ENCODE measurements around the gene TNK1. TPM values are rescaled to one million over a fixed set of nuclear protein-coding genes. Genes with fewer than 3 reads are reported as not detected.

TNK1 gene
- total and polyA plus RNA-seq, 2 of the 8 experiments (the other 6 are each of a cell fraction or from before 2014, with no cell fraction given): 7.6 to 9.5 TPM

DNA sequence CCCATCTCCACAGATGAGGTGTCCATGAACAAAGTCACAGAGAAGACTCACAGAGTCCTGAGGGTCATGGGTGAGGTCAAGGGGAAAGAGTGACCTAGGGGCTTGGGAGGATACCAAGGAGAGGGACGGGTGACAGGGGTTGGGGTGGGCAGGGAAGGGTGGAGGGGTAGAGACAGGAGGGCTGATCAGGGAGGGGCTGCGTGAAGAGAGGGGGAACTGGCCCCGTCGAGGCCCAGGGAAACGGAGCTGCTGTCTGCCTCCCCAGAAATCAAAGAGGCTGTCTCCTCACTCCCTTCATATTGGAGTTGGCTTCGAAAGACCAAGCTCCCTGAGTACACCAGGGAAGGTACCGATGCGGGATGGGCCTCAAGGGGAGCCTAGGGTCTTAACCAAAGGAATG, 25.3 kb upstream of the TNK1 start:
- FAIRE-seq: no peak
- 0 out of 2 replicates have a peak overlapping the region, but pooled peaks have one; percentile 53 for H2AK5ac ChIP-seq (ENCODE audit: low read depth, low read length)
- H3K9ac ChIP-seq (replicated peaks in 1 of 4; ENCODE audit: extremely low read depth in 1 of 4, low read depth in 3 of 4, low read length in 3 of 4): no peak overlapping the region
- no peak overlapping the region for H2BK5ac ChIP-seq (ENCODE audit: low read depth, low read length)
- no peak overlapping the region for H3K56ac ChIP-seq (replicated peaks; ENCODE audit: insufficient read length, low read depth, low read length)
- H3K79me1 ChIP-seq (ENCODE audit: low read depth, low read length): no peaks in the 10 kb centered on the region
- no peak overlapping the region for H3K14ac ChIP-seq (ENCODE audit: insufficient read length)
- no peaks in the 10 kb centered on the region for H3K27me3 ChIP-seq (replicated peaks in 1 of 4; ENCODE audit: control insufficient read depth in 3 of 4, extremely low read depth in 1 of 4, insufficient read depth in 3 of 4, low read length in 3 of 4)
- no peak overlapping the region for H2BK20ac ChIP-seq (ENCODE audit: low read length)
- ChIA-PET CTCF (ENCODE audit: partially characterized antibody) (interaction anchor here (0.6 to 6.5 kb wide), 35 partner anchors 11 to 205 kb away, joined by 3 to 56 read pairs (median 7); partner anchors contain the start of genes ACAP1, CHRNB1, NEURL4 and PLSCR3), POLR2A (ENCODE audit: partially characterized antibody) (interaction anchor here (0.9 to 2.2 kb wide), 13 partner anchors 12 to 147 kb away, joined by 3 to 10 read pairs (median 4); partner anchors contain the start of genes FGF11, NEURL4, POLR2A and SLC35G6)
- no peak overlapping the region for H4K91ac ChIP-seq (replicated peaks; ENCODE audit: insufficient read length, low read length)
- H3K4me3 ChIP-seq (ENCODE audit: extremely low read depth in 1 of 4, insufficient read depth in 2 of 4, low read depth in 3 of 4, low read length in 4 of 4): no peak overlapping the region
- peaks cover 0 to 13% (median 4%) of the 10 kb centered on the region in 4 experiments; a peak in 5 of 7 replicates for H3K4me1 ChIP-seq (replicated peaks in 1 of 4; ENCODE audit: control insufficient read depth in 3 of 4, insufficient read depth in 4 of 4, low read length in 3 of 4)
- DNase-seq (ENCODE audit: low read depth in 1 of 2, low spot score in 2 of 2): no peak
- no peak overlapping the region for H2BK120ac ChIP-seq (replicated peaks; ENCODE audit: low read depth, low read length)
- no peak overlapping the region for H3K27ac ChIP-seq (ENCODE audit: low read depth, low read length)
- no peak overlapping the region; the same call in 1 of the 2 replicates for H2BK12ac ChIP-seq (ENCODE audit: low read depth, low read length)
- H3K4me2 ChIP-seq (ENCODE audit: insufficient read depth in 1 of 2, low read depth in 2 of 2, low read length in 2 of 2): no peak overlapping the region
- H4K8ac ChIP-seq (ENCODE audit: extremely low read depth, insufficient read depth, low read length): no peak overlapping the region
- no peak overlapping the region; the same call in 1 of the 2 replicates for H2BK15ac ChIP-seq (ENCODE audit: low read length)
- TF ChIP-seq SUZ12 (IDR thresholded peaks at IDR 0.05; ENCODE audit: low read length) (no peak), MAFK (IDR thresholded peaks at IDR 0.05; ENCODE audit: low read depth, low read length) (no peak), CTBP2 (IDR thresholded peaks at IDR 0.05; ENCODE audit: borderline replicate concordance, insufficient read depth, insufficient read length, low read length) (no peak), KDM5A (IDR thresholded peaks at IDR 0.05; ENCODE audit: low read length) (no peak)
- H3K18ac ChIP-seq (ENCODE audit: extremely low read depth, low read length): no peak overlapping the region
- no peak overlapping the region for H3K4ac ChIP-seq (replicated peaks; ENCODE audit: insufficient read length, low read depth, low read length)
- H4K5ac ChIP-seq (ENCODE audit: insufficient read length, low read depth, low read length): no peak overlapping the region
- WGBS, 2 experiments (ENCODE audit: extremely low coverage in 1 of 2, insufficient coverage in 1 of 2, insufficient read length in 1 of 2, insufficient replicate concordance in 2 of 2, low coverage in 1 of 2, low lambda C conversion rate in 2 of 2, missing lambda C conversion rate in 1 of 2): 77% methylated on average over 3 of the region's 8 CpGs; no CpG with 5 or more reads in 1 of the 2 experiments
- H3K23ac ChIP-seq (ENCODE audit: insufficient read length): no peak overlapping the region
- H2AFZ ChIP-seq (ENCODE audit: low read length): no peak overlapping the region
- no peaks in the 10 kb centered on the region for H3K36me3 ChIP-seq (ENCODE audit: control insufficient read depth in 2 of 4, insufficient read depth in 4 of 4, low read length in 3 of 4)
- H3K9me3 ChIP-seq (ENCODE audit: insufficient read depth in 2 of 2, low read depth in 1 of 2, low read length in 1 of 2): no peaks in the 10 kb centered on the region
- peaks cover 9% of the 10 kb centered on the region; the same call in 1 of the 2 replicates for H3K23me2 ChIP-seq (ENCODE audit: low read depth, low read length)
- no peaks in the 10 kb centered on the region for H4K20me1 ChIP-seq (replicated peaks in 1 of 2; ENCODE audit: control insufficient read depth in 1 of 2, insufficient read depth in 2 of 2, low read length in 2 of 2)
- H3K79me2 ChIP-seq (ENCODE audit: control insufficient read depth in 1 of 2, insufficient read depth in 2 of 2, low read length in 2 of 2): no peaks in the 10 kb centered on the region
